Measurements from ENCODE around the gene KIF12. TPM values are rescaled to one million over a fixed set of nuclear protein-coding genes. Genes with fewer than 3 reads are reported as not detected.
"Not testable (repeated sequence)": the region's sequence is repeated elsewhere in the genome, so short reads cannot be mapped to it uniquely, and the experiment has no call there.

Gene KIF12
- total and polyA plus RNA-seq, 4 donors: 0.47 to 6.7 (median 4.8) TPM

DNA sequence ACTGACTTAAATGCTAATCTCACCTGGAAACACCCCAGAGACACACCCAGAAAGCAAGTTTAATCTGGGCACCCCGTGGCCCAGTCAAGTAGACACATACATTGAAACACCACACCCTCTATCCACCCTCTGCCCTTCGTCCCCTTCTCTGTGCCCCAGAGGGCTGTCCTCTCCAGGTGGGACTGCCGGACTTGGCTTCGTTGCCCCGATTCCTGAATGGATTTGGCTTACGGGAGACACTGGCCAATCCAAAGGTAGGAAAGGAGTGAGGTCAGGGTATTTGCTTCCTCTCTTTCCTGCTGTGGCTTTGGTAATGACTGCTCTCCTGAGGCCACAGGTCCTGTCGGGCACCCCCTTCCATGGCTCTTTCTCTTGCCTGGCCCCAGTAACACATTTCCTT, 31.0 kb upstream of the KIF12 start:
- ATAC-seq (ENCODE audit: insufficient read depth, low FRiP score) (no peak), DNase-seq (no peak)
- no peak overlapping the region for H3K9ac ChIP-seq (ENCODE audit: insufficient read depth in 1 of 2, low read length in 2 of 2)
- H3K36me3 ChIP-seq (ENCODE audit: control insufficient read depth in 4 of 4, insufficient read depth in 4 of 4, low read length in 4 of 4): no peaks in the 10 kb centered on the region
- H3K4me1 ChIP-seq (ENCODE audit: control insufficient read depth in 5 of 5, insufficient read depth in 5 of 5, low read length in 5 of 5): peaks cover 0 to 22% (median 4%) of the 10 kb centered on the region in 5 donors
- H3K9me3 ChIP-seq (ENCODE audit: control insufficient read depth in 4 of 4, insufficient read depth in 3 of 4, low read length in 3 of 4): peaks cover 0 to 10% (median 1%) of the 10 kb centered on the region in 4 donors
- no peak overlapping the region for H3K27ac ChIP-seq (ENCODE audit: low read depth in 1 of 2, low read length in 1 of 2)
- H3K27me3 ChIP-seq (ENCODE audit: control insufficient read depth in 3 of 3, insufficient read depth in 3 of 3, low read length in 2 of 3): no peaks in the 10 kb centered on the region
- H3K4me3 ChIP-seq: no peak overlapping the region
- 75 to 91% methylated on average over 7 of the region's 7 CpGs for WGBS, 2 donors
- TF ChIP-seq, protein P1, sequence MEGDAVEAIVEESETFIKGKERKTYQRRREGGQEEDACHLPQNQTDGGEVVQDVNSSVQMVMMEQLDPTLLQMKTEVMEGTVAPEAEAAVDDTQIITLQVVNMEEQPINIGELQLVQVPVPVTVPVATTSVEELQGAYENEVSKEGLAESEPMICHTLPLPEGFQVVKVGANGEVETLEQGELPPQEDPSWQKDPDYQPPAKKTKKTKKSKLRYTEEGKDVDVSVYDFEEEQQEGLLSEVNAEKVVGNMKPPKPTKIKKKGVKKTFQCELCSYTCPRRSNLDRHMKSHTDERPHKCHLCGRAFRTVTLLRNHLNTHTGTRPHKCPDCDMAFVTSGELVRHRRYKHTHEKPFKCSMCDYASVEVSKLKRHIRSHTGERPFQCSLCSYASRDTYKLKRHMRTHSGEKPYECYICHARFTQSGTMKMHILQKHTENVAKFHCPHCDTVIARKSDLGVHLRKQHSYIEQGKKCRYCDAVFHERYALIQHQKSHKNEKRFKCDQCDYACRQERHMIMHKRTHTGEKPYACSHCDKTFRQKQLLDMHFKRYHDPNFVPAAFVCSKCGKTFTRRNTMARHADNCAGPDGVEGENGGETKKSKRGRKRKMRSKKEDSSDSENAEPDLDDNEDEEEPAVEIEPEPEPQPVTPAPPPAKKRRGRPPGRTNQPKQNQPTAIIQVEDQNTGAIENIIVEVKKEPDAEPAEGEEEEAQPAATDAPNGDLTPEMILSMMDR (IDR thresholded peaks at IDR 0.05; ENCODE audit: control extremely low read depth, extremely low read depth): no peak

DNA sequence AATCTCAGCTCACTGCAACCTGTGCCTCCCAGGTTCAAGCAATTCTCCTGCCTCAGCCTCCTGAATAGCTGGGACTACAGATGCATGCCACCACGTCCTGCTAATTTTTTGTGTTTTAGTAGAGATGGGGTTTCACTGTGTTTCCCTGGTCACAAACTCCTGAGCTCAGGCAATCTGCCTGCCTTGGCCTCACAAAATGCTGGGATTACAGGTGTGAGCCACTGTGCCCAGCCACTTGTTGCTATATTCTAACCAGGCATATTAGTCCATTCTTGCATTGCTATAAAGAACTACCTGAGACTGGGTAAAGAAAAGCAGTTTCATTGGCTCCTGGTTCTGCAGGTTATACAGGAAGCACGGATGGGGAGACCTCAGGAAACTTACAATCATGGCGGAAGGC, 29.7 kb upstream of the KIF12 start:
- H3K27ac ChIP-seq (ENCODE audit: low read depth in 1 of 2, low read length in 1 of 2); ATAC-seq (ENCODE audit: insufficient read depth, low FRiP score); H3K4me3 ChIP-seq; H3K36me3 ChIP-seq (ENCODE audit: control insufficient read depth in 4 of 4, insufficient read depth in 4 of 4, low read length in 4 of 4); H3K9me3 ChIP-seq (ENCODE audit: control insufficient read depth in 4 of 4, insufficient read depth in 3 of 4, low read length in 3 of 4); H3K9ac ChIP-seq (ENCODE audit: insufficient read depth in 1 of 2, low read length in 2 of 2); DNase-seq; H3K27me3 ChIP-seq (ENCODE audit: control insufficient read depth in 3 of 3, insufficient read depth in 3 of 3, low read length in 2 of 3): not testable (repeated sequence)
- peaks cover 0 to 30% (median 4%) of the 10 kb centered on the region in 5 donors for H3K4me1 ChIP-seq (ENCODE audit: control insufficient read depth in 5 of 5, insufficient read depth in 5 of 5, low read length in 5 of 5)
- 88 to 93% methylated on average over 3 of the region's 3 CpGs for WGBS, 2 donors

DNA sequence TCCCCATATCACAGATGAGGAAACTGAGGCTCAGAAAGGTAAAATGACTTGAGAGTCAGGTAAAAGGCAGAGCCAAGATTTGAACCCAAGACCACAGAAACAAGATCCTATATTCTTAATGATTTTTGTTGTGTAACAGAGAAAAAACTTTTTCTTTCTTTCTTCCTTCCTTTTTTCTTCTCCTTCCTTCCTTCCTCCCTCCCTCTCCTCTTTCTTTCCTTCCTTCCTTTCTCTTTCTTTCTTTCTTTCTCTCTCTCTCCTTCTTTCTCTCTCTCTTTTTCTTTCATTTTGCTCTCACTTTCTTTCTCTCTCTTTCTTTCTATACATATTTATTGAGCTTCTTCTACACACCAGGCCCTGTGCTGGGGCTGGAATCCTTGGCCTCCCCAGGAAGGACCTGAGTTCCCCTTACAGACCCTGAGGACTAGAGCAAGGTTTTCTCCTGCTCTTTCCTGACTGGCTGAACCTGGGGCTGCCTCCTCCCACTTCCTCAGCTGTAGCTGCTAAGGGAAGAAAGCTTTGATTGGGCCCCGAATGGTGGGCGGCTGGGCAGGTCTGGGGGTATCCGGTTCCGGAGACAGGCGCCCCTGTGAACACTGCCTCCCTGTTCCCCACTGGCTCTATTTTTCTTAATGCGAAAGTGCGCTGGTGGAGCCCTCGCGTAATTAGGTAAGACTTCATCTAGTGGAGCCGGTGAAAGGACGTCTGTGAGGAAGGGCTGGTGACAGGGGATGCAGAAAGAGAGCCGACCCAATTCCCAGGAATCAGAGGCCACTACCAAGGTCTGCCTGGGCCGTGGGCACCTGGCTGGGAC, 27.4 kb upstream of the KIF12 start:
- no peak for ATAC-seq (ENCODE audit: insufficient read depth, low FRiP score)

DNA sequence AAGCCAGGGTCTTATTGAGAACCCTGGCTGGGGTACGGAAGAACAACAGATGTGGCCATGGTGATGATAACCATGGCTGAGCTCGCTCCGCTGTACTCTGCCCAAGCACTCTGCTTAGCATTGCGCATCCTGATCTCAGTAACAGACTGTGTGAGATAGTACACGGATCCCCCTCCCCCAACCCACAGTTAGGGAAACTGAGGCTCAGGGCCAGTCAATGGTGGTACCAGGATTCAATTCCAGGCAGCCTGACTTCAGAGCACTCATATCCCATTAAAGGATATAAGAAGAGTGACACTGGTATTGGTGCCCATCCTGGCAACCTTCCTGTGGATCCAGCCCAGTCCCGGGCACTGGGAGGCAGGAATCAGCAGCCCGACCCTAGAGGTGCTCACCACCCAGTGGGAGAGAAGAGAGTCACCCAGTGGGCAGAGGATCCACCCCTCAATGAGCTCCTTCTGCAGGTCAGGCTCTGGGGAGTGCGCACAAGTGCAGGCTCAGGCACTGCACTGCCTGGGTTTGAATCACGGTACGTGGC, 26.5 kb upstream of the KIF12 start:
- no peak for ATAC-seq (ENCODE audit: insufficient read depth, low FRiP score)
- no peaks in the 10 kb centered on the region for H3K27me3 ChIP-seq (ENCODE audit: control insufficient read depth in 3 of 3, insufficient read depth in 3 of 3, low read length in 2 of 3)
- H3K9ac ChIP-seq (ENCODE audit: insufficient read depth in 1 of 2, low read length in 2 of 2): no peak overlapping the region
- no peak for DNase-seq
- no peak overlapping the region for H3K4me3 ChIP-seq
- no peak overlapping the region for H3K27ac ChIP-seq (ENCODE audit: low read depth in 1 of 2, low read length in 1 of 2)
- TF ChIP-seq, protein P1 (IDR thresholded peaks at IDR 0.05; ENCODE audit: control extremely low read depth, extremely low read depth): no peak
- WGBS, 2 donors: 74 to 91% methylated on average over 10 of the region's 10 CpGs
- peaks cover 0 to 26% (median 17%) of the 10 kb centered on the region in 5 donors for H3K4me1 ChIP-seq (ENCODE audit: control insufficient read depth in 5 of 5, insufficient read depth in 5 of 5, low read length in 5 of 5)
- no peaks in the 10 kb centered on the region for H3K36me3 ChIP-seq (ENCODE audit: control insufficient read depth in 4 of 4, insufficient read depth in 4 of 4, low read length in 4 of 4)
- H3K9me3 ChIP-seq (ENCODE audit: control insufficient read depth in 4 of 4, insufficient read depth in 3 of 4, low read length in 3 of 4): peaks cover 0 to 10% (median 1%) of the 10 kb centered on the region in 4 donors

More for the DNA sequence above, 27.4 kb upstream of the KIF12 start:
- WGBS, 2 donors: 64 to 71% methylated on average over 13 of the region's 13 CpGs
- Histone ChIP-seq H3K27ac (ENCODE audit: low read depth in 1 of 2, low read length in 1 of 2) (no peak overlapping the region), H3K4me3 (no peak overlapping the region), H3K9me3 (ENCODE audit: control insufficient read depth in 4 of 4, insufficient read depth in 3 of 4, low read length in 3 of 4) (peaks cover 0 to 10% (median 1%) of the 10 kb centered on the region in 4 donors), H3K36me3 (ENCODE audit: control insufficient read depth in 4 of 4, insufficient read depth in 4 of 4, low read length in 4 of 4) (no peaks in the 10 kb centered on the region), H3K27me3 (ENCODE audit: control insufficient read depth in 3 of 3, insufficient read depth in 3 of 3, low read length in 2 of 3) (no peaks in the 10 kb centered on the region), H3K9ac (ENCODE audit: insufficient read depth in 1 of 2, low read length in 2 of 2) (no peak overlapping the region), H3K4me1 (ENCODE audit: control insufficient read depth in 5 of 5, insufficient read depth in 5 of 5, low read length in 5 of 5) (peaks cover 0 to 28% (median 8%) of the 10 kb centered on the region in 5 donors)
- TF ChIP-seq, protein P1 (IDR thresholded peaks at IDR 0.05; ENCODE audit: control extremely low read depth, extremely low read depth): no peak
- DNase-seq: no peak
